ENCODE results near the gene CORO7. TPM values are rescaled to one million over a fixed set of nuclear protein-coding genes. Genes with fewer than 3 reads are reported as not detected.

Gene CORO7
- total and polyA plus RNA-seq, 9 of the 15 experiments (the other 6 are each of a cell fraction or from before 2014, with no cell fraction given): 0.45 to 77.2 (median 18.7) TPM

- TF ChIP-seq POLR2G (IDR thresholded peaks at IDR 0.05; ENCODE audit: low read depth, low read length) (no peak), CLOCK (CRISPR knock-in tag; IDR thresholded peaks at IDR 0.05; ENCODE audit: borderline replicate concordance) (no peak), TGIF2 (CRISPR knock-in tag; IDR thresholded peaks at IDR 0.05) (no peak), C11orf30 (IDR thresholded peaks at IDR 0.05; ENCODE audit: low read depth) (no peak), SREBF1 (IDR thresholded peaks at IDR 0.05; ENCODE audit: borderline replicate concordance, low read depth, low read length) (no peak), ZNF217 (CRISPR knock-in tag; IDR thresholded peaks at IDR 0.05) (0 out of 2 replicates have a peak, but pooled peaks have one; percentile 14), ATF7 (IDR thresholded peaks at IDR 0.05) (0 out of 2 replicates have a peak, but pooled peaks have one; percentile 16), L3MBTL2 (IDR thresholded peaks at IDR 0.05) (peak; percentile 57; the same call in 1 of the 2 replicates), ADNP (tag; IDR thresholded peaks at IDR 0.05) (peak; percentile 78), PTBP1 (IDR thresholded peaks at IDR 0.05; ENCODE audit: low read depth, low read length) (no peak), BRD4 (IDR thresholded peaks at IDR 0.05) (no peak), CREM (IDR thresholded peaks at IDR 0.05; ENCODE audit: low read depth) (no peak), PTTG1 (tag; IDR thresholded peaks at IDR 0.05; ENCODE audit: low read depth) (no peak)
- TF ChIP-seq, protein P1, sequence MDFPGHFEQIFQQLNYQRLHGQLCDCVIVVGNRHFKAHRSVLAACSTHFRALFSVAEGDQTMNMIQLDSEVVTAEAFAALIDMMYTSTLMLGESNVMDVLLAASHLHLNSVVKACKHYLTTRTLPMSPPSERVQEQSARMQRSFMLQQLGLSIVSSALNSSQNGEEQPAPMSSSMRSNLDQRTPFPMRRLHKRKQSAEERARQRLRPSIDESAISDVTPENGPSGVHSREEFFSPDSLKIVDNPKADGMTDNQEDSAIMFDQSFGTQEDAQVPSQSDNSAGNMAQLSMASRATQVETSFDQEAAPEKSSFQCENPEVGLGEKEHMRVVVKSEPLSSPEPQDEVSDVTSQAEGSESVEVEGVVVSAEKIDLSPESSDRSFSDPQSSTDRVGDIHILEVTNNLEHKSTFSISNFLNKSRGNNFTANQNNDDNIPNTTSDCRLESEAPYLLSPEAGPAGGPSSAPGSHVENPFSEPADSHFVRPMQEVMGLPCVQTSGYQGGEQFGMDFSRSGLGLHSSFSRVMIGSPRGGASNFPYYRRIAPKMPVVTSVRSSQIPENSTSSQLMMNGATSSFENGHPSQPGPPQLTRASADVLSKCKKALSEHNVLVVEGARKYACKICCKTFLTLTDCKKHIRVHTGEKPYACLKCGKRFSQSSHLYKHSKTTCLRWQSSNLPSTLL (IDR thresholded peaks at IDR 0.05): no peak
- TF ChIP-seq, protein P2, sequence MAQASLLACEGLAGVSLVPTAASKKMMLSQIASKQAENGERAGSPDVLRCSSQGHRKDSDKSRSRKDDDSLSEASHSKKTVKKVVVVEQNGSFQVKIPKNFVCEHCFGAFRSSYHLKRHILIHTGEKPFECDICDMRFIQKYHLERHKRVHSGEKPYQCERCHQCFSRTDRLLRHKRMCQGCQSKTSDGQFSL (CRISPR knock-in tag; IDR thresholded peaks at IDR 0.05): 0 out of 2 replicates have a peak, but pooled peaks have one; percentile 9
- TF ChIP-seq, protein P2 (tag; IDR thresholded peaks at IDR 0.05): no peak
- TF ChIP-seq, protein P3, sequence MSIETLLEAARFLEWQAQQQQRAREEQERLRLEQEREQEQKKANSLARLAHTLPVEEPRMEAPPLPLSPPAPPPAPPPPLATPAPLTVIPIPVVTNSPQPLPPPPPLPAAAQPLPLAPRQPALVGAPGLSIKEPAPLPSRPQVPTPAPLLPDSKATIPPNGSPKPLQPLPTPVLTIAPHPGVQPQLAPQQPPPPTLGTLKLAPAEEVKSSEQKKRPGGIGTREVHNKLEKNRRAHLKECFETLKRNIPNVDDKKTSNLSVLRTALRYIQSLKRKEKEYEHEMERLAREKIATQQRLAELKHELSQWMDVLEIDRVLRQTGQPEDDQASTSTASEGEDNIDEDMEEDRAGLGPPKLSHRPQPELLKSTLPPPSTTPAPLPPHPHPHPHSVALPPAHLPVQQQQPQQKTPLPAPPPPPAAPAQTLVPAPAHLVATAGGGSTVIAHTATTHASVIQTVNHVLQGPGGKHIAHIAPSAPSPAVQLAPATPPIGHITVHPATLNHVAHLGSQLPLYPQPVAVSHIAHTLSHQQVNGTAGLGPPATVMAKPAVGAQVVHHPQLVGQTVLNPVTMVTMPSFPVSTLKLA (conservative IDR thresholded peaks at IDR 0.05): 0 out of 4 replicates have a peak, but pooled peaks of 1 of the 2 experiments have one; percentile 42
- TF ChIP-seq, protein P4, sequence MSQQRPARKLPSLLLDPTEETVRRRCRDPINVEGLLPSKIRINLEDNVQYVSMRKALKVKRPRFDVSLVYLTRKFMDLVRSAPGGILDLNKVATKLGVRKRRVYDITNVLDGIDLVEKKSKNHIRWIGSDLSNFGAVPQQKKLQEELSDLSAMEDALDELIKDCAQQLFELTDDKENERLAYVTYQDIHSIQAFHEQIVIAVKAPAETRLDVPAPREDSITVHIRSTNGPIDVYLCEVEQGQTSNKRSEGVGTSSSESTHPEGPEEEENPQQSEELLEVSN (IDR thresholded peaks at IDR 0.05; ENCODE audit: borderline replicate concordance in 1 of 2, extremely low read depth in 1 of 2, insufficient read depth in 1 of 2, insufficient read length in 1 of 2, low read depth in 1 of 2, low read length in 1 of 2, poor library complexity in 1 of 2, severe bottlenecking in 1 of 2): peak in 1 of 2 experiments; percentile 82
Measured at GRCh38 chr16:4314532-4315185, 101.7 kb downstream of the CORO7 start (continued).

Measured in K562 (cell line).